Fibroblast of villous mesenchyme (primary cell): ENCODE results near the gene MFSD2B. TPM values are rescaled to one million over a fixed set of nuclear protein-coding genes. Genes with fewer than 3 reads are reported as not detected.

Source experiments
- DNase-seq: peaks from one replicate; pipeline ENCODE4 v3.0.0-alpha.2; 2010; ENCODE audit warnings: low read depth
- H3K4me3 ChIP-seq: 2 replicates; pipeline ENCODE4 v1.5.1; 2011; ENCODE audit warnings: low read depth, mild to moderate bottlenecking, low read length
- CTCF ChIP-seq: IDR thresholded peaks from 2 replicates; pipeline ENCODE4 v1.5.1; 2012; ENCODE audit warnings: low read depth, mild to moderate bottlenecking, low read length; ENCODE audit not compliant: insufficient read depth
- total RNA-seq: library from RNA; depleted of rRNA; stranded (reverse); fragments of >200 nt; gene quantifications from 2 replicates; pipeline ENCODE4 v1.2.3, GENCODE V29; 2012

MFSD2B gene
- total RNA-seq, 1 donor = under 0.01 TPM

GRCh38 chr2:23994567-23994966 lies 15.3 kb upstream of the MFSD2B start:
- no peak overlapping the region for H3K4me3 ChIP-seq
- no peak for TF ChIP-seq CTCF
- DNase-seq = no peak

DNA sequence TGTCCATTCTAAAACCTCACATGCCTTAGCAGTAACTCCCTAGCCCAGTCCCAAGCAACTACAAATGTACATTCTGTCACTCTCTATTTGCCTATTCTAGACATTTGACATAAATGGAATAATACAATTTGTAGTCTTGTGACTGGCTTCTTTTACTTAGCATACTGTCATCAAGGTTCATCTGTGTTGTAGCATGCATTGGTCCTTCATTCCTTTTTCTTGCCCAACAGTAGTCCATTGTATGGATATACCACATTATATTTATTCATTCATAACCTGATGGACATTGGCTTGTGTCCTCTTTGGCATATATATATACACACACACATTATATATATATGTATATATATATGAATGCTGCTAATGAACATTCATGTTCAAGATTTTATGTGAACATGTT lies 2.2 kb upstream of the MFSD2B start:
- H3K4me3 ChIP-seq = no peak overlapping the region
- no peak for TF ChIP-seq CTCF
- DNase-seq = no peak

GRCh38 chr2:24008672-24009366 lies 1.1 kb upstream of the MFSD2B start:
- DNase-seq = no peak
- no peak overlapping the region for H3K4me3 ChIP-seq
- TF ChIP-seq CTCF = no peak

- peak overlapping the region; percentile 58 for H3K4me3 ChIP-seq
- DNase-seq = no peak
- TF ChIP-seq CTCF = no peak
These were observed 562 bp upstream of the MFSD2B start for GRCh38 chr2:24009367-24009679.

DNA sequence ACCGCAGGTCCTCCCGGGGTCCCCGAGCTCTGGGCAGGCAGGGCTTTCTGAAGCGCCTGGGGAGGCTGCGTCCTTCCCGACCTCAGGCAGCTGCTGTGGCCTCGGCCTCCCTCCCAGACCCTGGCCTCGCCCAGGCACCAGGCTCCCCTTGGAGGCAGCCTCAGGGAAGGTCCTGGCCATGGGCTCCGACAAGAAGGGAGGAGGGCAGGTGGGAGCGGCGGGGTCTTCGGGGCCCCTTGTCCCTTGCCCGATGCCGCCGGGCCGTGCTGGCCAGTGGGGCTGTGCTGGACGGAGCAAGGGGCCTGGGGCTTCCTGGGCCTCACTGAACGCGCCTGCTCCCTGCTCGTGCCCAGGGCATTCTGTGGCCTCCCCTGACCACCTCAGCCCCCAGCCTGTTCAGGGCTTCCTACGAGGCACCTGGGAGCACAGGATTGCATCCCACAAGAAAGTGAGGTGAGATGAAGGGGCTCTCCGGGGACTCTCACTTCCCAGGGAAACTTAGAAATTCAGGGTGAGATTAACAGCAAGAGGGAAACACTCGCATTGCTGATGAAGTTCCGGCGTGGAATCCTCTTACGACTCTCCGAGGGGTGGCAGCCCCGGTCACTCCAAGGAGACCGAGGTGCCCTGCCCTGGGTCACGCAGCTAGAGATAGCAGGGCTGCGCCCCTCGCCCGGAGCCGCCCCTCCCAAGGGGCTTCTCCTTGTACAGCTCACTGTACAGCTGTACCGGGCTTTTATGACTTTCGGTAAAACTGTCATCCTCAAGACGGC lies 778 bp downstream of the MFSD2B start:
- peak overlapping the region; percentile 58 for H3K4me3 ChIP-seq
- DNase-seq = no peak
- TF ChIP-seq CTCF = no peak

DNA sequence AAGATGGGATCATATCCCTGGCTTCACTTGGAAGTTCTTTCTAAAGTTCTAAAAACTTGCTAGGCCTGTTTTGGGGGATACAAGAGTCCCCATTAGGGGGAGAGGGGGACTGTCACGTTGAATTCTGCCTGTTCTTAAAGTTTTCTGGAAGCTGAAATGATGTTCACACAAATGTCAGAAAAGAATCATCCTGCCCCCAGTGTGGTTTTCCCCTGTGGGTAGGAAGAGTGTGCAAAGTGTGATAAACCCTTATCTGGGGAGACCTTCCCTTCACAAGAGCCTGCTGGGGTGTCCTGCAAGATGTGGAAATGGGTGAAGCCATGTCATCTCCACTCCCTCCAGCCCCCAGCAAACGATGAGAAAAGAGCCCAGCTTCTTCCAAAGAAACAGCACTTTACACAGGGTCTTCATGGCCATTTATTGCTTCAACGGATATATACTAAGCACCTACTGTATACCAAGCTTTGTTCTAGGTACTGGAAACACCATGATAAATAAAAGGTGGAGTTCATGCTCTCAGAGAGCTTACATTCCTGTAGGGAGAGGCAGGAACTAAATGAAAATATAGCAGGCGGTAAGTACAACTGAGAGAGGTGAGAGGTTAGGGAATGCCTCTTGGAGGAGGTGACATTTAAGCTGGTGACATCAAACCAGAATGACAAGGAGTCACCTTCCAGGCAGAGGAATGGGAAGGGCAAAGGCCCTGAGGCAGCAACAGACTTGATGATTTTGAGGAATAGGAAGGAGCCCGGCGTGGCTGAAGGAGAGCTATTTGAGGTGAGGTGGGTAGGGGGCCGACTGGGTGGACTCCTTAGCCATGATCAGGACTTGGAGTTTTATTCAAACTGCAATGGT lies 1.6 kb downstream of the MFSD2B start:
- no peak for TF ChIP-seq CTCF
- H3K4me3 ChIP-seq = no peak overlapping the region
- no peak for DNase-seq
